A673 (cell line): ENCODE data around the gene DSCAM. TPM values are rescaled to one million over a fixed set of nuclear protein-coding genes. Genes with fewer than 3 reads are reported as not detected.

Experiments
- BruUV-seq: library from RNA; stranded (reverse); fragments of 400-500 nt; replicated peaks from 2 replicates; lab custom pipeline; 2021; lab: Mats Ljungman, UMichigan
- CTCF ChIA-PET: fragments of 300-600 bp; sonication (Branson Sonifier 250); formaldehyde crosslinking; loops from one replicate; lab custom pipeline; 2022; ENCODE audit warnings: antibody characterized with exemption; lab: Charles Lee
- POLR2A ChIA-PET: fragments of 300-600 bp; sonication (Branson Sonifier 250); formaldehyde crosslinking; loops from one replicate; lab custom pipeline; 2022; ENCODE audit warnings: antibody characterized with exemption; ENCODE audit not compliant: low non-redundant PET; lab: Charles Lee
- DNase-seq: peaks from one replicate; pipeline ENCODE4 v3.0.0-alpha.2; 2015; ENCODE audit warnings: low spot score
- H3K27ac ChIP-seq: fragments of 200-600 bp; sonication (generic); 2 replicates; pipeline ENCODE4 v1.5.1; 2016; ENCODE audit warnings: mixed run types, low read depth, mild to moderate bottlenecking, mixed read lengths, antibody characterized with exemption, low read length; ENCODE audit not compliant: poor library complexity, severe bottlenecking
- H3K27me3 ChIP-seq: fragments of 200-600 bp; sonication (generic); replicated peaks from 2 replicates; pipeline ENCODE4 v1.6.1; 2017; ENCODE audit warnings: mixed run types, low read depth, mild to moderate bottlenecking, mixed read lengths, antibody characterized with exemption, low read length; ENCODE audit not compliant: insufficient read depth, poor library complexity
- H3K36me3 ChIP-seq: fragments of 200-600 bp; sonication (generic); 2 replicates; pipeline ENCODE4 v1.6.1; 2016; ENCODE audit warnings: mixed run types, mild to moderate bottlenecking, mixed read lengths, antibody characterized with exemption, low read length; ENCODE audit not compliant: insufficient read depth, poor library complexity, severe bottlenecking
- H3K4me1 ChIP-seq: fragments of 200-600 bp; sonication (generic); 2 replicates; pipeline ENCODE4 v1.6.1; 2017; ENCODE audit warnings: mixed run types, mild to moderate bottlenecking, mixed read lengths, antibody characterized with exemption, low read length; ENCODE audit not compliant: insufficient read depth, poor library complexity, severe bottlenecking
- H3K4me3 ChIP-seq: fragments of 200-600 bp; sonication (generic); 2 replicates; pipeline ENCODE4 v1.5.1; 2016; ENCODE audit warnings: low read depth, mixed run types, mild to moderate bottlenecking, mixed read lengths, low read length; ENCODE audit not compliant: poor library complexity, severe bottlenecking
- H3K9me3 ChIP-seq: fragments of 200-600 bp; sonication (generic); 2 replicates; pipeline ENCODE4 v1.6.1; 2016; ENCODE audit warnings: mixed run types, low read depth, mild to moderate bottlenecking, mixed read lengths, antibody characterized with exemption, low read length; ENCODE audit not compliant: poor library complexity, severe bottlenecking
- EZH2 ChIP-seq: fragments of 200-600 bp; sonication (generic); IDR thresholded peaks from 2 replicates; pipeline ENCODE4 v1.6.1; 2017; ENCODE audit warnings: borderline replicate concordance, low read depth, mild to moderate bottlenecking, mixed read lengths, antibody characterized with exemption, low read length; ENCODE audit not compliant: poor library complexity, severe bottlenecking
- intact Hi-C: fragments of 100-400 bp; cut with micrococcal nuclease; formaldehyde crosslinking; loops from one replicate; pipeline ENCODE4 v1.10.0; 2022; ENCODE audit not compliant: unreplicated experiment
- total RNA-seq: library from RNA; stranded (reverse); gene quantifications from 2 replicates; pipeline ENCODE4 v1.2.3, GENCODE V29; 2021
- TF ChIP-seq, protein P1 (sequence below): fragments of 300-800, 200-600 bp; sonication (generic); conservative IDR thresholded peaks from 2 replicates; pipeline ENCODE4 v1.5.1; 2017; ENCODE audit warnings: low read depth, mild to moderate bottlenecking, antibody characterized with exemption, low read length, moderate library complexity, mixed read lengths

Gene DSCAM
- total RNA-seq, 1 experiment from 2014 or later, result not detected

DNA sequence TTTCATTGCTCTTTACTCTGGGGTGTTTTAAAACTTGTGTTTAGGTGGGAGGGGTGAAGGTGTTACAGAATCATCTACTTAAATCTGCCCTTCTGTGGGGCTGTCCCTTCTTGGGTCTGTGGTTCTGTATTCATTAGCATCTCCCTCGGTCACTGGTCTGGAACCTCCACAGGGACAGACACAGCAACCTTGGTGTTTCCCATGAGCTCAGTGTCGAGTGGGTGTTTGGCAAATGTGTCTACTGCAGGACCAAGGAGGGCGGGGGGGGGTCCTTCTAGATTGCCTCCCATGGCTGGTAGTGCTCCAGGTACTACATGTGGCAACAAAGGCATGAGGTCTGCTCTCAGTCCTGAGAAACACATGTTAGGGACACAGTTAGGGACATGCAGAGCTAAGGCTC, 706.3 kb downstream of the DSCAM start:
- no peaks in the 10 kb centered on the region for H3K36me3 ChIP-seq
- ChIA-PET POLR2A (no interaction called here), CTCF (no interaction called here)
- intact Hi-C loops, result loop anchor here (5.0 to 10.0 kb wide), 3 partner anchors 247 to 994 kb away; no protein-coding TSS in a partner anchor
- H3K4me1 ChIP-seq, result no peaks in the 10 kb centered on the region
- no peak for DNase-seq
- H3K27me3 ChIP-seq, result no peaks in the 10 kb centered on the region
- BruUV-seq, result no TSS peak
- no peak overlapping the region for H3K4me3 ChIP-seq
- no peak for TF ChIP-seq EZH2
- TF ChIP-seq, protein P1, sequence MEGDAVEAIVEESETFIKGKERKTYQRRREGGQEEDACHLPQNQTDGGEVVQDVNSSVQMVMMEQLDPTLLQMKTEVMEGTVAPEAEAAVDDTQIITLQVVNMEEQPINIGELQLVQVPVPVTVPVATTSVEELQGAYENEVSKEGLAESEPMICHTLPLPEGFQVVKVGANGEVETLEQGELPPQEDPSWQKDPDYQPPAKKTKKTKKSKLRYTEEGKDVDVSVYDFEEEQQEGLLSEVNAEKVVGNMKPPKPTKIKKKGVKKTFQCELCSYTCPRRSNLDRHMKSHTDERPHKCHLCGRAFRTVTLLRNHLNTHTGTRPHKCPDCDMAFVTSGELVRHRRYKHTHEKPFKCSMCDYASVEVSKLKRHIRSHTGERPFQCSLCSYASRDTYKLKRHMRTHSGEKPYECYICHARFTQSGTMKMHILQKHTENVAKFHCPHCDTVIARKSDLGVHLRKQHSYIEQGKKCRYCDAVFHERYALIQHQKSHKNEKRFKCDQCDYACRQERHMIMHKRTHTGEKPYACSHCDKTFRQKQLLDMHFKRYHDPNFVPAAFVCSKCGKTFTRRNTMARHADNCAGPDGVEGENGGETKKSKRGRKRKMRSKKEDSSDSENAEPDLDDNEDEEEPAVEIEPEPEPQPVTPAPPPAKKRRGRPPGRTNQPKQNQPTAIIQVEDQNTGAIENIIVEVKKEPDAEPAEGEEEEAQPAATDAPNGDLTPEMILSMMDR, result no peak
- H3K27ac ChIP-seq, result no peak overlapping the region
- H3K9me3 ChIP-seq, result no peaks in the 10 kb centered on the region

DNA sequence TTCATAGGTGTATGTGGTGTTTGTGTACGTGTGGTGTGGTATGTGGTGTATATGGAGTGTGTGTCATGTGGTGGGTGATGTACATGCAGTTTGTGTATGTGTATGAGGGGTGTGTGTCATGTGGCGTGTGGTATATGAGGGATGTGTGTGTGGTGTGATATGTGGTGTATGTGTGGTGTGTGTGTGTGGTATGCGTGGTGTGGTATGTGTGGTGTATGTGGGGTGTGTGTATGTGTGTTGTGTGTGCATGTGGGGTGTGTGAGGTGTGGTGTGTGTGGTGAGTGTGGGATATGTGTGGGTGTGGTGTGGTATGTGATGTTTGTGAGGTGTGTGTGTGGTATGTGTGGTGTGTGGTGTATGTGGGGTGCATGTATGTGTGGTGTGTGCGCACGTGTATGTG, 707.3 kb downstream of the DSCAM start:
- CTCF ChIA-PET, result no interaction called here
- Histone ChIP-seq H3K27ac (no peak overlapping the region), H3K4me3 (no peak overlapping the region), H3K4me1 (no peaks in the 10 kb centered on the region), H3K36me3 (no peaks in the 10 kb centered on the region), H3K9me3 (no peaks in the 10 kb centered on the region), H3K27me3 (no peaks in the 10 kb centered on the region)
- intact Hi-C loops, result loop anchor here (5.0 to 10.0 kb wide), 3 partner anchors 248 to 995 kb away; no protein-coding TSS in a partner anchor
- TF ChIP-seq EZH2, result no peak
- TF ChIP-seq, protein P1, result no peak
- DNase-seq, result no peak
- POLR2A ChIA-PET, result no interaction called here
- BruUV-seq, result no TSS peak

DNA sequence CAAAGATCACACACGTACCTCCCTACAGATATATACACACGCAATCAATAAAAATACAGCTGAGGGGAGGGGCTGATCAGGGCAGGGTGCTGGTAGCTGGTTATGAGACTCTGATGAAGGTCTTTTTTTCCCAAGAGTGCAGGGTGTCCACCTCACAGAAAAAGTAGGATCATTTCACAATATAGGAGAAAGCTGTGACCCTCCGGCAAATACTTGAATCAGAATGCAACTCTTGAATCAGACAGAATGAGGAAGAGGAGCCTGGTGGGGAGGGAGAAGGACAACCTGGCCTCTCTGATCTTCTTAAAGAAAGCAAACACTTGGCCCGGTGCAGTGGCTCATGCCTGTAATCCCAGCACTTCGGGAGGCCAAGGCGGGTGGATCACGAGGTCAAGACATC, 710.4 kb downstream of the DSCAM start:
- H3K4me3 ChIP-seq, result no peak overlapping the region
- no TSS peak for BruUV-seq
- no peaks in the 10 kb centered on the region for H3K27me3 ChIP-seq
- intact Hi-C loops, result no loop called here
- ChIA-PET POLR2A (no interaction called here), CTCF (no interaction called here)
- no peak for DNase-seq
- H3K4me1 ChIP-seq, result no peaks in the 10 kb centered on the region
- TF ChIP-seq, protein P1, result no peak
- no peak for TF ChIP-seq EZH2
- H3K9me3 ChIP-seq, result no peaks in the 10 kb centered on the region
- no peaks in the 10 kb centered on the region for H3K36me3 ChIP-seq
- H3K27ac ChIP-seq, result no peak overlapping the region
